RPMI7951 (cell line): ENCODE results near the gene HEY2. TPM values are rescaled to one million over a fixed set of nuclear protein-coding genes. Genes with fewer than 3 reads are reported as not detected.
"Not testable (repeated sequence)": the region's sequence is repeated elsewhere in the genome, so short reads cannot be mapped to it uniquely, and the experiment has no call there.

Experiments
- DNase-seq: peaks from one replicate; pipeline ENCODE4 v3.0.0-alpha.2; 2012; ENCODE audit warnings: low read depth
- total RNA-seq: library from RNA; depleted of rRNA; stranded (reverse); fragments of >200 nt; shearing (Covaris generic); gene quantifications from 2 replicates; pipeline ENCODE4 v1.2.3, GENCODE V29; 2014; rRNA removed

Gene HEY2
- total RNA-seq, 1 experiment from 2014 or later: 0.36 TPM

GRCh38 chr6:125795301-125795700, 45.9 kb downstream of the HEY2 start:
- no peak for DNase-seq

DNA sequence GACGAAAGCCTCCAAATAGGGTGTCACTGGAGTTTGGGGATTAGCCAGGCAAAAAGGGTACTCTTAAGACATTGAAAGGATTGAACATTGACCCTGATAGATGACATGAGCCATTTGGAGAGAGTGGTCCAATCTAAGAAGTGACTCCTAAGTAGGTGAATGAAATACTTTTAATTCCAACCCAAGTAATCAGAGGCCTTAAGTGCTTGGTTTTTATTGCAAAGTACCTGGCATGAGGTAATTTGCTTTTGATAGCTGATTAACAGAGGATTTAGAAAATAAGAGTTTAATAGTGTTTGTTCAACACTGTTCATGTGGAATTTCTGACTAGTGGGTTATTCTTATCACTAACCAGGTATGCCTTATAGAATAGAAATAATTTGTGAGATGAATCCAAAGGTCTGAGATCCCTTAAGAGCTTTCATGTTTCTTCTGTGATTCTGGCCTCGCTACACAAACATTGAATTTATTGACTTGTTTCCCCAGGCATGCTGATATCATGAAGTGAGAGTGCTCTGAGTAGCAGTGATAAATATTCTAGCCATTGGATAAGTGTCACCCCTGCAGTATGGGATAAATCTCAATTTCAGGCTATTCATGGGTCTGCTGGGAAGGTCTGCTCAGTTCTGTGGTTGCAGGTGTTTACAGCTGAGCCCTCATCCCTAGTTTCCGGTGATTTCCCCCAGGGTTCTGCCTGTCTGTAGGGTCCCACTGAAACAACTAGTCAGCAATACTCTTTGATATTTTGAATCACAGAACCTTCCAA, 47.9 kb downstream of the HEY2 start:
- DNase-seq: no peak

GRCh38 chr6:125797886-125798444, 48.5 kb downstream of the HEY2 start:
- no peak for DNase-seq

DNA sequence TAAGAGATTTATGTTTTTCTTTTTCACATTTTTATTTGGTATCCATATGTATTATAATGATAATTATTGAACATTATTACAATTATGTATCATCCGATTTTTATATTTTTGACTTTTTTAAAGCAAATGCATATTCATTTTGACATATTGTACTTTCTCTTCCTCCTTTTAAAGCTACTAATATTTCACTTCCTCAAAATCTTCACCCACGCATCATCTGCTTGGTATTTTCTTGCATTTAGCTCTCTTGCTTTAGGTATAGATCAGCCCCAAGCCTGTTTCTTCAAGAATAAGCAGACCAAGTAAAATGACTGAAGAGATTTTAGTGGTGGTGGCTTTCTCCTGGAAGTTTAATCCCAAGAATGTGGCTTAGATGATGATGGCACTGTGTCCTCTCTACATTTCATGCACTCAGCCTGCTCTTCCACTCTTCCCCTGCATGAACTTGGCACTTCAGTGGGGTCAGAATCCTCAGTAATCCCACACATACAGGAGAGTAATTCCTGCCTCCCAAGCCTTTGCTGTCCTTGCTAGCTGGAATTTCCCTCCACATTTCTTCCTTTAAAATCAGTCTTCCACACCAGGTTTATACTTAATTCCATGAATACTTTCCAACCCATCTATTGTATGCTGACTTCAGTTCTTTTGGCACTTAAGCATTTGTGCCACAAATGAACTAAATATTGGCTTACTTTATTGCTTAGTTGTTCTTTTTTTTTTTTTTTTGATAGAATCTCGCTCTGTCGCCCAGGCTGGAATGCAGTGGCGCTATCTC, 49.5 kb downstream of the HEY2 start:
- no peak for DNase-seq

- DNase-seq: no peak
Measured at GRCh38 chr6:125802383-125802782, 53.0 kb downstream of the HEY2 start.

DNA sequence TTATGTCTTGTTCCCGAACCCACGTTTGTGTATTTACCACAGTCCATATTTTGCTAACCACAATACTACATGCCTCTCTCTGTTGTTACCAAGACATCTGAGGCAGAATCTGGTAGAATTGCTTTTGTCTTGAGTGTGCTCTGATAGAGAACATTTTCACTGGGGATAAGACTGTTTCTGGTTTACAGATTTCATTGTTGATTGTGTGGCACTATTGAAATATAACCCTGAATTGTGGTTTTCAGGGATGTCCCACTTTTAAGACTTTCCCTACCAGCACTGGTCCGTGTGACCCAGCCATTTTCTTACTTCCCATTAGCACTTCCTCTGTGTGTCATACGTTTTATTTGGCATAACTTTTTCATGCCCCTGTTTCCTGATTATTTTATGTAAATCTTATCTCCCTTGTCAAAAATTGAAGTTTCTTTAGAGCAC, 53.5 kb downstream of the HEY2 start:
- DNase-seq: peak; percentile 49

DNA sequence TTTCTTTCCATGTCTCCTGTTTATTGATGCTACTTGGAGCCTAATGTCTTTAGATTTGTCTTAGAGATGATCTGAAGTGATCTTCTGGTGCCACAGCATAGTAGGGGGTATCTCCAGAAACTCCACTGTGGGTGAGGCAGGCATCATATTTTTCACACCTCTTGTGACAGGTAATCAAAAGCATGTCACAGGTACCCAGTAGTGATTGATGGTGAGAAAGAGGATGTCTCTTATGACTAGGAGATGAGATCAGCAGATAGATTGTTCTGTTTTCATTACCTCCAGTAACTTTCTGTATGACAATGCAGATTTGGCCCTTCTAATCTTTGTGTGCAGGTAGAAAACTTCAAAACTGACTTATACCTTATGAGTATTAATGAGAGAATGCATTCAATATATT, 54.8 kb downstream of the HEY2 start:
- DNase-seq: no peak

DNA sequence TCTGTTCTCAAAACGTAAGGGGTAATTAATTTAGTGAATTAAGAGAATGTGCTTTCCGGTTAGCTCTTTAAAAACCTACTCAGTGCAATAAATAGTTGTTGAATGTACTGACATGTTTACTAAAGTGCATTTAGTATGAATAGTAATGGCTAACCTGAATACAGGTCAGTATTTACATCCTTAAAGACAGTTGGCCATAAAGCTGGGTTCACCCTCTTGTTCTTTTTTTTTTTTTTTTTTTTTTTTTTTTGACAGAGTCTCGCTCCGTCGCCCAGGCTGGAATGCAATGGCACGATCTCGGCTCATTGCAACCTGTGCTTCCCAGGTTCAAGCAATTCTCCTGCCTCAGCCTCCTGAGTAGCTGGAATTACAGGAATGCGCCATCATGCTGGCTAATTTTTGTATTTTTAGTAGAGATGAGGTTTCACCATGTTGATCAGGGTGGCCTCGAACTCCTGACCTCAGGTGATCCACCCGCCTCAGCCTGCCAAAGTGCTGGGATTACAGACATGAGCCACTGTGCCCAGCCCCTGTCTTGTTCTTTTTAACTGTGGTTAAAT, 55.5 kb downstream of the HEY2 start:
- not testable (repeated sequence) for DNase-seq

GRCh38 chr6:125806813-125807212, 57.4 kb downstream of the HEY2 start:
- no peak for DNase-seq

- no peak for DNase-seq
Measured at GRCh38 chr6:125807293-125807692, 57.9 kb downstream of the HEY2 start.

GRCh38 chr6:125808060-125808459, 58.6 kb downstream of the HEY2 start:
- no peak for DNase-seq

DNA sequence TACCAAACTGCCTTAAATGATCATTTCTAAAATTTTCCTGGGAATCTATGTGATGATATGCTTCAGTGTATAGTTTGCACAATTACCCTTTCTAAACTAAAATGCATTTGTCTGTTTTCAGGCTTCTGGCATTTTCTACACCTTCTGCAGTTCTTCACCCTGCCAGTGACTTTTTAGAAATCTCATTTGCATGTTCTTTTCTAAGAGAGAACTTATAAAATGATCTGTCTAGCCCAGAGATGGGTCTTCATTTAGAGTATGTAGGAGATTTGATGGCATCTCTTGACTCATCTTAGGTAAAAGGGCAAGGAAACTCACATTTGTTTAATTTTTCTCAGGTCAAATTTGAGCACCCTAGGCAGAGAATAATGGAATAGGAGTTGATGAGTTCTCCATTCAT, 59.2 kb downstream of the HEY2 start:
- no peak for DNase-seq

DNA sequence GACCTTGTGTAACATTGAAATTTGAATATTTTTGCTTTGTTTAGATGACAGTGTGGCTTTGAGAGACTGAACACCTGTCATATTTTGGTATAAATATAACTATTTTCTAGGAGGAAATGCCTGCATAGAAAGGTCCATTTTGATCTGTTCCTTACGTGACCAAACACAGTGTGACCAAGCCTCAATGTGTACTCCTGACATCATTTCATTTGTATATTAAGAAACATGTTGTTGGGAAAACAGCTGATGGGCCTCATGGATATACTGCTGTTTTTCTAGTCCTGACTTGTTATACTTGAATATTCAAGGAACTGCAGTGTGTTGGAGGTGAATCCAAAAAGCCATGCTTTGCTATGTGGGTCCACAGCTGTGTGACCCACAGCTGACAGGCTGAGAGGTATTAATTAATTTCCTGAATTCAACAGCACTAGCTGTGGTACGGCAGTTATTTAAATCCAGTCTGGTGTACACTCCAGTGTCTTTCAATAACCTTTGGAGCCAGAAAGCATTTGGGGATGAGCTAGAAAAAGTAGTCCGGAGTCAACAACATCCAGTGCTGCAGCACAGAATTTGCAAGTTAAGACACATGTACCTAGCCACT, 60.2 kb downstream of the HEY2 start:
- DNase-seq: no peak

DNA sequence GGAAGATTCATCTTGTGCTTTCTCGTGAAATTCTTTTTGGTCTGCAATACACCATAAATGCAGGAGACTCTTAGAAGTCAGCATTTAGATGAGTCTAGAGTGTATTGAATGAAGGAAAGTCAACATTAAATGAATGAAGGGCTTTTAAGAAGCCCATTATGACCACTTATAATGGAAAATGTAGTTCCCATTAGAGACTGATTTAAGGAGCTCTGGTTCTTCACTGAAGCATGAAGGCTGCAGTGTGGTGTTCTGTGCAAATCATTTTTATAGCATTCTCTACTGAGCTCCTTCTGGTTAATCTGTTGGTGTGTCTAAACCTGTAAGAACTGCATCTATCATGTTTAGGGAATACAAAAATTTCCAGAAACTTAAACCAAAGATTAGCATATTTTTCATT, 61.0 kb downstream of the HEY2 start:
- no peak for DNase-seq

Other genes starting within 250 kb of the HEY2 start
- 12.8 and 17.9 TPM in 2 replicates for gene NCOA7, start 41.3 kb downstream of the HEY2 start, total RNA-seq
- 16.1 and 17.7 TPM in 2 replicates for gene HINT3, start 207.1 kb downstream of the HEY2 start, total RNA-seq
- gene TRMT11, start 236.9 kb downstream of the HEY2 start, total RNA-seq: 27.0 and 28.6 TPM in 2 replicates